Thyroid gland (tissue), 4 donors: ENCODE data around the gene RBBP8. TPM values are rescaled to one million over a fixed set of nuclear protein-coding genes. Genes with fewer than 3 reads are reported as not detected.

Experiments
- DNase-seq, 2 donors: peaks; one replicate each; pipeline ENCODE4 v3.0.0-alpha.2; 2019
- H3K27ac ChIP-seq, 3 donors: fragments of 200-600 bp; sonication (generic); 1 replicate in 2 of 3; 2 replicates in 1 of 3; pipeline ENCODE4 v1.5.1; 2016 to 2019; ENCODE audit warnings: mild to moderate bottlenecking in 1 of 3, moderate library complexity in 1 of 3
- H3K27me3 ChIP-seq: fragments of 200-600 bp; sonication (generic); one replicate; pipeline ENCODE4 v1.5.1; 2019
- H3K36me3 ChIP-seq, 2 donors: fragments of 200-600 bp; sonication (generic); one replicate each; pipeline ENCODE4 v1.5.1; 2016 to 2019
- H3K4me1 ChIP-seq, 2 donors: fragments of 200-600 bp; sonication (generic); one replicate each; pipeline ENCODE4 v1.5.1; 2017 to 2019
- H3K4me3 ChIP-seq, 3 donors: fragments of 200-600 bp; sonication (generic); replicated peaks in 1 of 3; 1 replicate in 2 of 3; 2 replicates in 1 of 3; pipeline ENCODE4 v1.5.1; 2016; ENCODE audit warnings: mild to moderate bottlenecking in 1 of 3
- H3K9me3 ChIP-seq: fragments of 200-600 bp; sonication (generic); one replicate; pipeline ENCODE4 v1.5.1; 2017
- POLR2A ChIP-seq, 2 donors: fragments of 450-650 bp; IDR thresholded peaks; one replicate each; pipeline ENCODE4 v1.6.1; 2017; ENCODE audit warnings: antibody characterized with exemption in 2 of 2, mild to moderate bottlenecking in 2 of 2, moderate library complexity in 1 of 2
- whole genome bisulfite sequencing, 2 donors: methylation state at CpG; one replicate each; pipeline ENCODE4 v1.1.5; 2017; 5-methylcytosine and 5-hydroxymethylcytosine counted together
- intact Hi-C: fragments of 100-400 bp; cut with DNase I; formaldehyde crosslinking; loops from one replicate; pipeline ENCODE4 v1.15.1; 2023
- total RNA-seq, 4 donors: library from RNA; depleted of rRNA; stranded (reverse); fragments of >200 nt; gene quantifications; one replicate each; pipeline ENCODE4 v1.2.3, GENCODE V29; 2016
- TF ChIP-seq, protein P1 (sequence below), 6 experiments: fragments of 200-600 bp in 3 of 6; fragments of 450-650 bp in 3 of 6; sonication (generic) in 3 of 6; IDR thresholded peaks; one replicate each; pipeline ENCODE4 v1.5.1; 2016 to 2019; ENCODE audit warnings: antibody characterized with exemption in 6 of 6, mild to moderate bottlenecking in 2 of 6, inconsistent platforms in 1 of 6, moderate library complexity in 1 of 6

The RBBP8 gene
- total RNA-seq, 4 donors from 2014 or later = 29.2 to 51.3 (median 42.5) TPM

- no peak for DNase-seq
- TF ChIP-seq, protein P1, sequence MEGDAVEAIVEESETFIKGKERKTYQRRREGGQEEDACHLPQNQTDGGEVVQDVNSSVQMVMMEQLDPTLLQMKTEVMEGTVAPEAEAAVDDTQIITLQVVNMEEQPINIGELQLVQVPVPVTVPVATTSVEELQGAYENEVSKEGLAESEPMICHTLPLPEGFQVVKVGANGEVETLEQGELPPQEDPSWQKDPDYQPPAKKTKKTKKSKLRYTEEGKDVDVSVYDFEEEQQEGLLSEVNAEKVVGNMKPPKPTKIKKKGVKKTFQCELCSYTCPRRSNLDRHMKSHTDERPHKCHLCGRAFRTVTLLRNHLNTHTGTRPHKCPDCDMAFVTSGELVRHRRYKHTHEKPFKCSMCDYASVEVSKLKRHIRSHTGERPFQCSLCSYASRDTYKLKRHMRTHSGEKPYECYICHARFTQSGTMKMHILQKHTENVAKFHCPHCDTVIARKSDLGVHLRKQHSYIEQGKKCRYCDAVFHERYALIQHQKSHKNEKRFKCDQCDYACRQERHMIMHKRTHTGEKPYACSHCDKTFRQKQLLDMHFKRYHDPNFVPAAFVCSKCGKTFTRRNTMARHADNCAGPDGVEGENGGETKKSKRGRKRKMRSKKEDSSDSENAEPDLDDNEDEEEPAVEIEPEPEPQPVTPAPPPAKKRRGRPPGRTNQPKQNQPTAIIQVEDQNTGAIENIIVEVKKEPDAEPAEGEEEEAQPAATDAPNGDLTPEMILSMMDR (IDR thresholded peaks at IDR 0.05) = no peak
- TF ChIP-seq POLR2A (IDR thresholded peaks at IDR 0.05) = no peak
- no peak overlapping the region for H3K27ac ChIP-seq
Measured at GRCh38 chr18:23054553-23054952, 121.4 kb downstream of the RBBP8 start.

GRCh38 chr18:23056315-23056714 is 123.2 kb downstream of the RBBP8 start:
- Histone ChIP-seq H3K4me3 (no peak overlapping the region), H3K9me3 (no peaks in the 10 kb centered on the region), H3K4me1 (no peaks in the 10 kb centered on the region), H3K36me3 (no peaks in the 10 kb centered on the region), H3K27ac (no peak overlapping the region), H3K27me3 (no peaks in the 10 kb centered on the region)
- no peak for DNase-seq
- 77 to 80% methylated on average over 4 of the region's 4 CpGs for WGBS, 2 donors
- intact Hi-C loops = no loop called here
- no peak for TF ChIP-seq POLR2A (IDR thresholded peaks at IDR 0.05)
- TF ChIP-seq, protein P1 (IDR thresholded peaks at IDR 0.05) = no peak

More at GRCh38 chr18:23054553-23054952, 121.4 kb downstream of the RBBP8 start:
- Histone ChIP-seq H3K4me3 (no peak overlapping the region), H3K9me3 (no peaks in the 10 kb centered on the region), H3K4me1 (no peaks in the 10 kb centered on the region), H3K27me3 (no peaks in the 10 kb centered on the region), H3K36me3 (no peaks in the 10 kb centered on the region)
- intact Hi-C loops = no loop called here
- WGBS, 2 donors = 82 to 95% methylated on average over 5 to 6 of the region's 6 CpGs

GRCh38 chr18:23057096-23057495 is 124.0 kb downstream of the RBBP8 start:
- Histone ChIP-seq H3K27me3 (no peaks in the 10 kb centered on the region), H3K27ac (no peak overlapping the region), H3K9me3 (no peaks in the 10 kb centered on the region), H3K4me1 (no peaks in the 10 kb centered on the region), H3K4me3 (no peak overlapping the region), H3K36me3 (no peaks in the 10 kb centered on the region)
- WGBS, 2 donors = 97 to 100% methylated on average over 2 of the region's 2 CpGs
- DNase-seq = no peak
- TF ChIP-seq POLR2A (IDR thresholded peaks at IDR 0.05) = no peak
- TF ChIP-seq, protein P1 (IDR thresholded peaks at IDR 0.05) = no peak
- intact Hi-C loops = no loop called here

- intact Hi-C loops = no loop called here
- Histone ChIP-seq H3K4me3 (no peak overlapping the region), H3K27ac (no peak overlapping the region), H3K27me3 (no peaks in the 10 kb centered on the region), H3K4me1 (no peaks in the 10 kb centered on the region), H3K9me3 (no peaks in the 10 kb centered on the region), H3K36me3 (no peaks in the 10 kb centered on the region)
- no peak for DNase-seq
- 61 to 66% methylated on average over 7 of the region's 7 CpGs for WGBS, 2 donors
- TF ChIP-seq, protein P1 (IDR thresholded peaks at IDR 0.05) = no peak
- no peak for TF ChIP-seq POLR2A (IDR thresholded peaks at IDR 0.05)
Measured at GRCh38 chr18:23058746-23059415, 125.8 kb downstream of the RBBP8 start.

DNA sequence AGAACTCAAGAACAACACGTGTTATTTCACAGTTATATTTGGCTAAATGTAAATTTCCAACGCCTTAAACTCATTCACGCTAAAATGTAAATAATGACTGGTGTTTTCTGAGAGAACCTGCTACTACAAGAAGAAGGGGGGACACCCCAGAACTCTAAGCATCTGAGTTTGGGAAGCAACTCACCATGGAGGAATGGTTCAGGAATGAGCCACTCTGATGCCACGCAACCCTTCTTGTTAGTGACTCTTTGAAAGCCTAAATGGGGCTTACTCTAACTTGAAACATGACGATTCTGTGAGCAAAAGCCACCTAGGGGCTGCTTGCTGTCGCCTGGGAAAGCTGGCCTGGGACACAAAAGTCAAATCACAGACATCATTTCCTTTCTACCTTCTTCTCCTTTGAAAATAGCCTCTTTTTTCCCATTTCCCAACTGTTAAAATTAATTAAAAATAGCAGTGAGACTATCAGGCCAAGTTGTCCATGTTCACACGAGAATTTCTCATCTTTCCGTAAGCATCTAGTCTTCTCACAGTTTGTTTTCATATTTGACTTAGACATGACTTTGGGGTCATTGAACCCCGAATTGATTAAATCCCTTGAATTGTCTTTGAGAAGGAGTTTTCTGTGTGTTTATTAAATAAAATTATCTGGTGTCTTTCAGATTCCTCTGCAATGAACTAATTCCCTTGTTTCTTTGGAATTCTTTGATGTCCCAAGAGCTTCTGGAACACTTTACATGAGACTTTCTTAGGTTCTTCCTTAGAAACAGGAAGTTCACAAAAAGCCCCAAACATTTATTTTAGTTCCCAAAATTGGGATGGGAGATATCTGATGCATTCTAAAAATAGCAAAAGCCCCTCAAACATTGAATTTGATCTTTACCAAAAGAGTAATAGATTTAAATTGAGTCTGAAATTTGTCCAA is 126.7 kb downstream of the RBBP8 start:
- 78 to 83% methylated on average over 9 of the region's 9 CpGs for WGBS, 2 donors
- Histone ChIP-seq H3K4me1 (no peaks in the 10 kb centered on the region), H3K4me3 (no peak overlapping the region), H3K9me3 (no peaks in the 10 kb centered on the region), H3K36me3 (no peaks in the 10 kb centered on the region), H3K27me3 (no peaks in the 10 kb centered on the region), H3K27ac (no peak overlapping the region)
- DNase-seq = no peak
- intact Hi-C loops = no loop called here
- TF ChIP-seq POLR2A (IDR thresholded peaks at IDR 0.05) = no peak
- TF ChIP-seq, protein P1 (IDR thresholded peaks at IDR 0.05) = no peak
